GM19463 (cell line): ENCODE measurements around the gene DLG2.
"Not testable (repeated sequence)": the region's sequence is repeated elsewhere in the genome, so short reads cannot be mapped to it uniquely, and the experiment has no call there.

ENCODE experiments used
- ATAC-seq: cut with Tn5 transposase; IDR thresholded peaks from one replicate; pipeline ENCODE4 v1.9.1; 2021; ENCODE audit warnings: mild to moderate bottlenecking, moderate library complexity; ENCODE audit not compliant: unreplicated experiment

The DLG2 gene

DNA sequence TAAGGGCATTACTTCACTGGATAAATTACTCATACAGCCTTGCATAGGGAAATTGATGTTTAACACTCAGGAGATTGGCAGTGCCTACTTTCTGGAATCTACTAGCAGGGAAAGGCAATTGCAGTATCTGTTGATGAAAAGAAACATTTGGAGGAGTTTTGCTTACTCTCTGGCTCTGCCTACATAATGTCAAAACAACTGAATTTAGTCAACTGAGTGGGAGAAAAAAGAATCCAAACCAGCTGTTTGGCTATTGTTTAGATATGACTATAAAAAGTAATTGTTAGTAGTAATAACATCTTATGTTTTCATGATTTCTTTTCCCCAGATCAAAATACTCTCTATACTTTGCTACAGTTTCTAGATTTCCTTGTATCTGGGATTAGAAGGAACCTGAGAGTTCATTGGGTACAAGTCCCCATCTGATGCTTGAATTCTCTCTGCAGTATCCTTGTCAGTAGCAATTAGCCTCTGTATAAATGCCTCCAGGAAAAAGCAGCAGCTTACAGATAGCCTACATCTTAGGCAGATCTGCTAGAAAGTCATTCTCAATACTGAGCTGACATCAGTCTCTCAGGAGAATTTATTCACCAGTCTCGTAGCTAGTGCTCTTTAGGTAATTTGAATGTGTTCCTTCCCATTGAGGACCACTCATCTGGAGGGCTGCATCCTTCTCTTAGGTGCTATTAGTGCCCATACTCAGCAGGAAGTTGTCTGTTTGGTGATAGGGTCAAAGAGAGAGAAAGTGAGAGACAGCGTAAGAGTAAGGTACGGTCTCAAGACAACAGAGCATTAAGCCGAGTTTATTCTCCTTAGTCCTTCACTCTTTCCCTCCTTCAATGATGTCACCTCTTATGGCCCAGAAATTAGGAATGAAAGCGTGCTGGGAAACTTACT, 2155.1 kb downstream of the DLG2 start:
- ATAC-seq: no peak

- ATAC-seq: no peak
Observed at GRCh38 chr11:83467837-83468236, 2159.3 kb downstream of the DLG2 start.

- ATAC-seq: no peak
Observed at GRCh38 chr11:83464160-83464944, 2162.8 kb downstream of the DLG2 start.

DNA sequence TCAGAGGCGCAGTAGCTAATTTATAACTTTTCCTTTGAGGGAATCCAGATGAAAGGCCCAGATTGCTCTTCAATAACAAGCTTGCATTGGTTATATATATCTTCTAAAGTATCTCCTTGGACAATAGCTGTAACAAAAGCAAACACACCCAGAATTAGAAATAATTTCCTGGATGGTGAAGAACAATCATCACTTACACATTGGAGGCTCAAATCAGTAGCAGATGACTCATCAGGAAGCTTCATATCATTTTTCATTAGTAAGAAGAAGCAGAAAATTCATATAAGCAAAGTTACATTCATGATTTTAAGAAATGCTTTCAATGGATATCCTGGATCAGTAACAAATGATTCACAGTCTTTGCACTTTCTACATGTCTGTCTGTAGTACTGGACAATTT, 2167.3 kb downstream of the DLG2 start:
- no peak for ATAC-seq

DNA sequence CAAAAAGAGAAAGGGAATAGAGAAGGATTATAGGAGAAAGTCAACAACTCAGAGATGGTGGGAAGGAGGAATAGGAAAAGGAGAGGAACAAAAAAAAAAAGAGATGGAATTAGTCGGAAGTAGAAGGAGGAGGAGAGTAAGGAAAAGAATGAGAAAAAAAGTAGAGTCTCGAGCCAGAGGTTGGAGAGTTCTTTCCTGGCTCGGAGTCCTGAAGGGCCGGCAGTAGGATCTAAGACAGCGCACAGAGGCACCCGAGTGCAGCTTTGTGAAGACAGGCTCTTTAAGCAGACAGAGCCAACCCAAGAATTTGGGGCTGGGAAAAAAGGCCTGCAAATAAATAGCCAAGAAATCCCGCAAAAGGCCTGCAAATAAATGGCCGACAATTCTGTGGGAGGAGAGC, 2170.6 kb downstream of the DLG2 start:
- ATAC-seq: no peak

GRCh38 chr11:83456075-83456474, 2171.1 kb downstream of the DLG2 start:
- ATAC-seq: no peak

GRCh38 chr11:83455356-83455755, 2171.8 kb downstream of the DLG2 start:
- ATAC-seq: no peak

- ATAC-seq: no peak
Observed at GRCh38 chr11:83454674-83455073, 2172.5 kb downstream of the DLG2 start.

GRCh38 chr11:83449338-83449913, 2177.7 kb downstream of the DLG2 start:
- no peak for ATAC-seq

DNA sequence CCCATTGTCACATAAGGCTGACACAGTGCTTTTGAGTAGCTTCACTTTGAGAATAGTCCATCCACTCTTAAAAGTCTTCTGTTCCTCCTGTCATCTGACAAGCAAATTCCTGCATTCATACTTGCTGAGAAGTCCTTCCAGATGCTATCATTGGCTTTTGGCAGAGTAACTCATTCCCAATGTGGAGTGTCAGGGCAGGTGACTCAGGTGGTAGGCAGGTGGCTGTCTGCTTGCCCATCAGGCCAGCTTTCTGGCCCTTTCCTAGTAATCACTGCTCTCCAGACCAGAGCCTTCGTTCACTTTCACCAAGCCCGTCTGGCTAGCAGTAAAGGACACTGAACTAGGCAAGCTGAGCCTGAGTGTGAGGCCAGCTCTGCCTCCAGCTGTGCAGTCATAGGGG, 2178.5 kb downstream of the DLG2 start:
- ATAC-seq: no peak

- ATAC-seq: not testable (repeated sequence)
Observed at GRCh38 chr11:83443880-83444279, 2183.3 kb downstream of the DLG2 start.

- no peak for ATAC-seq
Observed at GRCh38 chr11:83441601-83442000, 2185.5 kb downstream of the DLG2 start.

DNA sequence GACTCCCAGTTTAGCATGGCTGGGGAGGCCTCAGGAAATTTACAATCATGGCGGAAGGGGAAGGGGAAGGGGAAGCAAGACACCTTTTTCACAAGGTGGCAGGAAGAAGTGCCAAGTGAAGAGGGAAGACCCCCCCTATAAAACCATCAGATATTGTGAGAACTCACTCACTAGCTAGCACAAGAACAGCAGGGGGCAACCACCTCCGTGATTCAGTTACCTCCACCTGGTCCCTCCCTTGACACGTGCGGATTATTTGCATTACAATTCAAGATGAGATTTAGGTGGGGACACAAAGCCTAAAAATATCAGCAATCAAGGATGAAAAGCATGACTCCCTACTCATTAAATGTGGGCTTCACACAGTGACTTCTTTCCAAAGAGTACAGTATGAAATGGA, 2186.0 kb downstream of the DLG2 start:
- ATAC-seq: no peak

GRCh38 chr11:83438438-83438837, 2188.7 kb downstream of the DLG2 start:
- ATAC-seq: no peak

- no peak for ATAC-seq
Observed at GRCh38 chr11:83437939-83438338, 2189.2 kb downstream of the DLG2 start.

GRCh38 chr11:83436855-83437254, 2190.3 kb downstream of the DLG2 start:
- no peak for ATAC-seq

- ATAC-seq: not testable (repeated sequence)
Observed at GRCh38 chr11:83434812-83435211, 2192.3 kb downstream of the DLG2 start.

DNA sequence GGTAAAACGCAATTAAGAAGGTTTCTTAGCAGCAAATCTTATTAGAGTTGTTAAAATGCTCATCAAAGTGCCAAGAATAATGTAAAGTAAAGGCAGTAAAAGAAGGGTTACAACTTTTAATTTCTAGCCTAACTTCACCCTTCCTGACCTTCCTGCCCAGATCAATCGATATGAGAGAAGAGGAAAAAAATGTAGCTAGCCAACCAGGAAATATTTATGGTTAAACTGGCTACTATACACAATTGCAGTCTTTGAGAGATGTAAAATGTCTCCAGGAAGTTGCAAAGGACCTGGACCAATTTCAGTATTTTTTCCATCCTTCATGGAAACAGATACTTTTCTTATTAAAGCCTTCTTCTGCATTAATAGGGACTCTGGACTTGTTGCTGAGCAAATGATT, 2199.2 kb downstream of the DLG2 start:
- ATAC-seq: no peak

GRCh38 chr11:83427501-83427900, 2199.6 kb downstream of the DLG2 start:
- ATAC-seq: no peak

DNA sequence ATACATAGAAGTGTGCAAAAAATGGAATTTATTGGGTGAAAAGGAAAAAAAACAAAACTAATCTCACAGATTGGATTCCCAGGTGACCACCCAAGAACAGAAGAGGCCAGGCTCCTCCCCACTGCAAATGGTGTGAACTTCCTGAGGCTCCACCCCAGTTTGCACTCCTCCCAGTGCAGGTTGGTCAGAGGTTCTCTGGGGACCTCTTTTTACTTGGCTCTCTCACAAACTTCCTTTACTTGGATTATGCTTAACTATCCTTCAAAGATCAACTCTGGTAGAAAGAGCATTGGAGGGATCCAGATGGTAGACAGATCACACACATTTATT, 2202.0 kb downstream of the DLG2 start:
- ATAC-seq: no peak

DNA sequence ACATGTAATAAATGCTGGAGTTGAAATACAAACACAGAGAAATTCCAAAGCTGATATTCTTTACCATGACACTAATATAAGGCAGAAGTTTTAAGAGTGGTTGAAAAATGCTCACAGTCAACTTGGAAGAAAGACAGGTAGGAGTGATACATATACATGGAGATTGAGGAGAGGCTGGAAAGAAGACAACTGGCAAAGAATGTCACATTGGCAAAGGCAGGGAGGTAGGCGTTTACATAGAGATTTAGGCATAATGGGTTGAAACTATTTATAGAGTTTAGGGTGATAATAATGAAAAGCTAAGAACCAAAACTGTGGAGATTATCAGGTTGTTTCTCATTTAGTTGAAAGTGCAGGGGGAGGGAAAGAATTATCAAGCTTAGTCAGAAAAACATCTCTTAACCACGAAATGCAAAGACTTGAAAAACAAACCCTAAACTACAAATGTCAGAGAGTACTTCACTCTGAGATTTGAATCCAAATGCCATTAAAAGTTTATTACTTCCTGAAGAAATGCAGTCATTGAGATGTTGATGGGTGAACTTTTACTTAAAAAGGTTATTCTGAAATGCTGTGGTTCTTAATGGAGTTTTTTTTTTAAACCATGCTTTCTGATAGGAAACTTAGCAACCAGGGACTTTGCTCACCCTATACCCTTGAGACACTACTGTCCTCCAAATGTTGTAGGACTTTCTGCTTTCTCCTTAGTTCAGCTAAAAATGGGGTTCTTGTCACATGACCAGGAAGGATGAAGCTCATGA, 2202.6 kb downstream of the DLG2 start:
- no peak for ATAC-seq
